Chondrocyte (in vitro differentiated cells): ENCODE results near the gene BCAR3. TPM values are rescaled to one million over a fixed set of nuclear protein-coding genes. Genes with fewer than 3 reads are reported as not detected.

ENCODE experiments used
- DNase-seq: peaks from one replicate; pipeline ENCODE4 v3.0.0; 2021; ENCODE audit warnings: mixed read lengths, low spot score
- H3K27ac Mint-ChIP-seq: one replicate; pipeline ENCODE4 v1.8.0; 2021; ENCODE audit warnings: mild to moderate bottlenecking, moderate library complexity, mixed read lengths; ENCODE audit not compliant: unreplicated experiment
- H3K27me3 Mint-ChIP-seq: 2 replicates; pipeline ENCODE4 v1.8.0; 2021; ENCODE audit warnings: low read depth, mixed read lengths
- H3K36me3 Mint-ChIP-seq: 2 replicates; pipeline ENCODE4 v1.8.0; 2021; ENCODE audit warnings: low read depth, mixed read lengths
- H3K4me1 Mint-ChIP-seq: 2 replicates; pipeline ENCODE4 v1.8.0; 2021; ENCODE audit warnings: low read depth, mild to moderate bottlenecking, mixed read lengths
- H3K4me3 Mint-ChIP-seq: one replicate; pipeline ENCODE4 v1.8.0; 2021; ENCODE audit warnings: mild to moderate bottlenecking, moderate library complexity, mixed read lengths; ENCODE audit not compliant: unreplicated experiment
- H3K9me3 Mint-ChIP-seq: 2 replicates; pipeline ENCODE4 v1.8.0; 2021; ENCODE audit warnings: low read depth, mixed read lengths
- CTCF ChIP-seq: fragments of 200-600 bp; sonication (generic); IDR thresholded peaks from 2 replicates; pipeline ENCODE4 v1.5.0; 2021; ENCODE audit warnings: antibody characterized with exemption, mild to moderate bottlenecking, moderate library complexity
- total RNA-seq: library from RNA; stranded (reverse); gene quantifications from 3 replicates; pipeline ENCODE4 v1.2.1, GENCODE V29; 2021

BCAR3 gene
- total RNA-seq, 1 donor from 2014 or later: 18.5 TPM

GRCh38 chr1:93686504-93687250 is 5.0 kb upstream of the BCAR3 start:
- no peak for DNase-seq
- H3K27ac Mint-ChIP-seq: no peak overlapping the region

GRCh38 chr1:93685918-93686317 is 4.3 kb upstream of the BCAR3 start:
- no peak for DNase-seq
- no peak overlapping the region for H3K4me3 Mint-ChIP-seq
- H3K27me3 Mint-ChIP-seq: no peaks in the 10 kb centered on the region
- H3K27ac Mint-ChIP-seq: no peak overlapping the region
- no peaks in the 10 kb centered on the region for H3K9me3 Mint-ChIP-seq
- peaks cover 6% of the 10 kb centered on the region for H3K4me1 Mint-ChIP-seq
- no peaks in the 10 kb centered on the region for H3K36me3 Mint-ChIP-seq
- no peak for TF ChIP-seq CTCF

More at GRCh38 chr1:93686504-93687250, 5.0 kb upstream of the BCAR3 start:
- Mint-ChIP-seq H3K9me3 (no peaks in the 10 kb centered on the region), H3K4me1 (peaks cover 6% of the 10 kb centered on the region), H3K36me3 (no peaks in the 10 kb centered on the region), H3K4me3 (no peak overlapping the region), H3K27me3 (no peaks in the 10 kb centered on the region)
- no peak for TF ChIP-seq CTCF

- no peaks in the 10 kb centered on the region for H3K36me3 Mint-ChIP-seq
- no peak overlapping the region for H3K27ac Mint-ChIP-seq
- DNase-seq: no peak
- TF ChIP-seq CTCF: no peak
- H3K4me3 Mint-ChIP-seq: no peak overlapping the region
- no peaks in the 10 kb centered on the region for H3K9me3 Mint-ChIP-seq
- H3K27me3 Mint-ChIP-seq: no peaks in the 10 kb centered on the region
- H3K4me1 Mint-ChIP-seq: peaks cover 28% of the 10 kb centered on the region
Observed at GRCh38 chr1:93683234-93683633, 1.6 kb upstream of the BCAR3 start.

GRCh38 chr1:93681989-93682412 is 364 bp upstream of the BCAR3 start:
- Mint-ChIP-seq H3K4me3 (peak overlapping the region; percentile 79), H3K4me1 (peaks cover 29% of the 10 kb centered on the region), H3K27ac (peak overlapping the region; percentile 67), H3K27me3 (no peaks in the 10 kb centered on the region), H3K9me3 (no peaks in the 10 kb centered on the region), H3K36me3 (no peaks in the 10 kb centered on the region)
- no peak for TF ChIP-seq CTCF
- no peak for DNase-seq

- peak; percentile 78 for TF ChIP-seq CTCF
- H3K36me3 Mint-ChIP-seq: no peaks in the 10 kb centered on the region
- H3K27ac Mint-ChIP-seq: peak overlapping the region; percentile 92
- peaks cover 36% of the 10 kb centered on the region for H3K4me1 Mint-ChIP-seq
- H3K27me3 Mint-ChIP-seq: no peaks in the 10 kb centered on the region
- DNase-seq: no peak
- H3K9me3 Mint-ChIP-seq: no peaks in the 10 kb centered on the region
- H3K4me3 Mint-ChIP-seq: peak overlapping the region; percentile 87
Observed at GRCh38 chr1:93680420-93681100, 1.1 kb downstream of the BCAR3 start.
